Endodermal cell (in vitro differentiated cells): ENCODE results near the gene TMTC2. TPM values are rescaled to one million over a fixed set of nuclear protein-coding genes. Genes with fewer than 3 reads are reported as not detected.

Source experiments
- DNase-seq: peaks from one replicate; pipeline ENCODE4 v3.0.0-alpha.2; 2017
- H3K27ac ChIP-seq: 2 replicates; pipeline ENCODE4 v1.5.1; 2013; ENCODE audit warnings: mild to moderate bottlenecking, low read depth, low read length, moderate library complexity
- H3K27me3 ChIP-seq: 2 replicates; pipeline ENCODE4 v1.6.1; 2013; ENCODE audit warnings: mild to moderate bottlenecking, low read length, moderate library complexity; ENCODE audit not compliant: insufficient read depth, control insufficient read depth, poor library complexity, severe bottlenecking
- H3K36me3 ChIP-seq: 2 replicates; pipeline ENCODE4 v1.7.0; 2013; ENCODE audit warnings: mild to moderate bottlenecking, low read length, moderate library complexity; ENCODE audit not compliant: control insufficient read depth, insufficient read depth
- H3K4me1 ChIP-seq: one replicate; pipeline ENCODE4 v1.7.0; 2013; ENCODE audit warnings: low read length; ENCODE audit not compliant: control insufficient read depth, insufficient read depth
- H3K4me3 ChIP-seq: 2 replicates; pipeline ENCODE4 v1.5.1; 2013; ENCODE audit warnings: mild to moderate bottlenecking, low read length, moderate library complexity
- H3K9ac ChIP-seq: 2 replicates; pipeline ENCODE4 v1.6.1; 2013; ENCODE audit warnings: mild to moderate bottlenecking, low read length, moderate library complexity; ENCODE audit not compliant: poor library complexity, severe bottlenecking; ENCODE audit errors: extremely low read depth
- H3K9me3 ChIP-seq: 2 replicates; pipeline ENCODE4 v1.6.1; 2013; ENCODE audit warnings: mild to moderate bottlenecking, low read length, moderate library complexity; ENCODE audit not compliant: control insufficient read depth
- H3K27ac Mint-ChIP-seq: 2 replicates; pipeline ENCODE4 v1.8.0; 2020; ENCODE audit warnings: mixed read lengths
- H3K27me3 Mint-ChIP-seq: 2 replicates; pipeline ENCODE4 v1.8.0; 2021; ENCODE audit warnings: mild to moderate bottlenecking, mixed read lengths; ENCODE audit not compliant: insufficient read depth
- H3K36me3 Mint-ChIP-seq: 2 replicates; pipeline ENCODE4 v1.8.0; 2020; ENCODE audit warnings: low read depth, mixed read lengths
- H3K4me1 Mint-ChIP-seq: 2 replicates; pipeline ENCODE4 v1.8.0; 2020; ENCODE audit warnings: mixed read lengths
- H3K4me3 Mint-ChIP-seq: 2 replicates; pipeline ENCODE4 v1.8.0; 2020; ENCODE audit warnings: mild to moderate bottlenecking, moderate library complexity, mixed read lengths
- H3K9me3 Mint-ChIP-seq: 2 replicates; pipeline ENCODE4 v1.8.0; 2020; ENCODE audit warnings: mild to moderate bottlenecking, mixed read lengths
- CTCF ChIP-seq: fragments of 200-600 bp; sonication (generic); conservative IDR thresholded peaks from 2 replicates; pipeline ENCODE4 v1.5.0; 2021; ENCODE audit warnings: antibody characterized with exemption, mild to moderate bottlenecking
- WGBS, 2 experiments: methylation state at CpG; one replicate each; pipeline versions ENCODE4 v1.1.5 to v1.1.7; 2013; ENCODE audit warnings: missing lambda C conversion rate in 2 of 2, mixed read lengths in 1 of 2; ENCODE audit not compliant: insufficient coverage in 1 of 2, insufficient read length in 1 of 2; 5-methylcytosine and 5-hydroxymethylcytosine counted together
- total RNA-seq, 2 donors: library from RNA; stranded (reverse); fragmentation: NEBNext Ultra II Directional in 1 of 2; extraction: Animal tissue kit (Norgen Biotek cat#: 25700) in 1 of 2; gene quantifications; 2 replicates in 1 of 2; 3 replicates in 1 of 2; pipeline ENCODE4 v1.2.1, GENCODE V29; 2021

TMTC2 gene
- total RNA-seq, 2 donors from 2014 or later = 7.2 to 10.8 TPM

- H3K27me3 Mint-ChIP-seq = no peaks in the 10 kb centered on the region
- H3K36me3 Mint-ChIP-seq = peaks cover 2% of the 10 kb centered on the region
These were observed 100.3 kb downstream of the TMTC2 start for GRCh38 chr12:82787016-82787415.

GRCh38 chr12:82788594-82788993, 101.9 kb downstream of the TMTC2 start:
- H3K27me3 ChIP-seq = no peaks in the 10 kb centered on the region
- H3K4me1 Mint-ChIP-seq = peaks cover 7% of the 10 kb centered on the region
- H3K36me3 Mint-ChIP-seq = peaks cover 2% of the 10 kb centered on the region
- H3K27me3 Mint-ChIP-seq = no peaks in the 10 kb centered on the region
- TF ChIP-seq CTCF = no peak
- no peaks in the 10 kb centered on the region for H3K9me3 Mint-ChIP-seq
- no peak overlapping the region for H3K27ac ChIP-seq
- no peaks in the 10 kb centered on the region for H3K36me3 ChIP-seq
- peaks cover 3% of the 10 kb centered on the region for H3K4me1 ChIP-seq
- H3K9me3 ChIP-seq = no peaks in the 10 kb centered on the region
- no peak overlapping the region for H3K9ac ChIP-seq
- no peak for DNase-seq
- H3K27ac Mint-ChIP-seq = no peak overlapping the region
- H3K4me3 ChIP-seq = no peak overlapping the region
- H3K4me3 Mint-ChIP-seq = no peak overlapping the region

More at GRCh38 chr12:82787016-82787415, 100.3 kb downstream of the TMTC2 start:
- H3K27ac ChIP-seq = no peak overlapping the region
- no peak for DNase-seq
- peaks cover 17% of the 10 kb centered on the region for H3K4me1 Mint-ChIP-seq
- no CpG with 5 or more reads among the region's 1 CpG for WGBS, 2 experiments
- no peak overlapping the region for H3K4me3 Mint-ChIP-seq
- no peak for TF ChIP-seq CTCF
- H3K4me1 ChIP-seq = no peaks in the 10 kb centered on the region
- no peaks in the 10 kb centered on the region for H3K9me3 ChIP-seq
- no peak overlapping the region for H3K4me3 ChIP-seq
- no peak overlapping the region for H3K27ac Mint-ChIP-seq
- no peaks in the 10 kb centered on the region for H3K27me3 ChIP-seq
- H3K36me3 ChIP-seq = no peaks in the 10 kb centered on the region
- no peaks in the 10 kb centered on the region for H3K9me3 Mint-ChIP-seq
- no peak overlapping the region for H3K9ac ChIP-seq

- no peaks in the 10 kb centered on the region for H3K27me3 ChIP-seq
- Mint-ChIP-seq H3K36me3 (peaks cover 2% of the 10 kb centered on the region), H3K27ac (no peak overlapping the region), H3K9me3 (no peaks in the 10 kb centered on the region), H3K4me1 (peaks cover 12% of the 10 kb centered on the region), H3K27me3 (no peaks in the 10 kb centered on the region), H3K4me3 (no peak overlapping the region)
- H3K9ac ChIP-seq = no peak overlapping the region
- H3K27ac ChIP-seq = no peak overlapping the region
- TF ChIP-seq CTCF = no peak
- H3K4me3 ChIP-seq = no peak overlapping the region
- no peaks in the 10 kb centered on the region for H3K36me3 ChIP-seq
- H3K4me1 ChIP-seq = peaks cover 4% of the 10 kb centered on the region
- DNase-seq = no peak
- no peaks in the 10 kb centered on the region for H3K9me3 ChIP-seq
These were observed 103.0 kb downstream of the TMTC2 start for GRCh38 chr12:82789674-82790073.
